OCI-LY1 (cell line): ENCODE measurements around the gene GPRC5C.

Experiments used
- EZH2 ChIP-seq: fragments of 200-600 bp; sonication (generic), shearing (Covaris generic); IDR thresholded peaks from 2 replicates; pipeline ENCODE4 v1.8.0; 2017; ENCODE audit warnings: borderline replicate concordance, mixed run types, mild to moderate bottlenecking, antibody characterized with exemption, low read length, moderate library complexity, mixed read lengths
- TF ChIP-seq, protein P1 (sequence below): fragments of 200-600 bp; sonication (generic), shearing (Covaris generic); IDR thresholded peaks from 2 replicates; pipeline ENCODE4 v1.5.1; 2017; ENCODE audit warnings: mild to moderate bottlenecking, antibody characterized with exemption, low read length, moderate library complexity, mixed read lengths

DNA sequence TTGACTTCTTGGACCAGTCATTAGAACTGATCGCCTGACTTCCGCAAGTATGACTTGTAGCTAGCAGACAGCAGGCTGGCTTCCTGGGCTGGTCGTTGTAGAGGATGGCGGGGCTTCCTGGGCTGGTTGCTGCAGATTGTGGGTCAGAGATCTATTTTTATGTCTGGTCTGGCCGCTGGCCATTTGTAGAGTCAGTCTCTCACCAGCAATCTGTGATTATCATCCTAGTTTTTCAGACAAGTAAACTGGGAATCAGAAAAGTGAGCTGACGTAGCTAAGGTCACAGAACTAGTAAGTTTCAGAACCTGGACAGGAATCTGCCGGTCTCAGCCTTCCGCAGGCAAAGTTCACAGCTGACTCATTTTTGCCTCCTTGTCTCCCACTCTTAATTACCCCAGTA lies 45.5 kb upstream of the GPRC5C start:
- TF ChIP-seq, protein P1, sequence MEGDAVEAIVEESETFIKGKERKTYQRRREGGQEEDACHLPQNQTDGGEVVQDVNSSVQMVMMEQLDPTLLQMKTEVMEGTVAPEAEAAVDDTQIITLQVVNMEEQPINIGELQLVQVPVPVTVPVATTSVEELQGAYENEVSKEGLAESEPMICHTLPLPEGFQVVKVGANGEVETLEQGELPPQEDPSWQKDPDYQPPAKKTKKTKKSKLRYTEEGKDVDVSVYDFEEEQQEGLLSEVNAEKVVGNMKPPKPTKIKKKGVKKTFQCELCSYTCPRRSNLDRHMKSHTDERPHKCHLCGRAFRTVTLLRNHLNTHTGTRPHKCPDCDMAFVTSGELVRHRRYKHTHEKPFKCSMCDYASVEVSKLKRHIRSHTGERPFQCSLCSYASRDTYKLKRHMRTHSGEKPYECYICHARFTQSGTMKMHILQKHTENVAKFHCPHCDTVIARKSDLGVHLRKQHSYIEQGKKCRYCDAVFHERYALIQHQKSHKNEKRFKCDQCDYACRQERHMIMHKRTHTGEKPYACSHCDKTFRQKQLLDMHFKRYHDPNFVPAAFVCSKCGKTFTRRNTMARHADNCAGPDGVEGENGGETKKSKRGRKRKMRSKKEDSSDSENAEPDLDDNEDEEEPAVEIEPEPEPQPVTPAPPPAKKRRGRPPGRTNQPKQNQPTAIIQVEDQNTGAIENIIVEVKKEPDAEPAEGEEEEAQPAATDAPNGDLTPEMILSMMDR = no peak
- no peak for TF ChIP-seq EZH2
